GM19438 (cell line): ENCODE data around the gene ZNRF1.
A peak's percentile ranks its signal among the peaks of the same experiment; 100 is the strongest.
"Not testable (repeated sequence)": the region's sequence is repeated elsewhere in the genome, so short reads cannot be mapped to it uniquely, and the experiment has no call there.

Experiments
- ATAC-seq: cut with Tn5 transposase; IDR thresholded peaks from one replicate; pipeline ENCODE4 v1.9.1; 2021; ENCODE audit warnings: low read depth; ENCODE audit not compliant: unreplicated experiment

Gene ZNRF1

DNA sequence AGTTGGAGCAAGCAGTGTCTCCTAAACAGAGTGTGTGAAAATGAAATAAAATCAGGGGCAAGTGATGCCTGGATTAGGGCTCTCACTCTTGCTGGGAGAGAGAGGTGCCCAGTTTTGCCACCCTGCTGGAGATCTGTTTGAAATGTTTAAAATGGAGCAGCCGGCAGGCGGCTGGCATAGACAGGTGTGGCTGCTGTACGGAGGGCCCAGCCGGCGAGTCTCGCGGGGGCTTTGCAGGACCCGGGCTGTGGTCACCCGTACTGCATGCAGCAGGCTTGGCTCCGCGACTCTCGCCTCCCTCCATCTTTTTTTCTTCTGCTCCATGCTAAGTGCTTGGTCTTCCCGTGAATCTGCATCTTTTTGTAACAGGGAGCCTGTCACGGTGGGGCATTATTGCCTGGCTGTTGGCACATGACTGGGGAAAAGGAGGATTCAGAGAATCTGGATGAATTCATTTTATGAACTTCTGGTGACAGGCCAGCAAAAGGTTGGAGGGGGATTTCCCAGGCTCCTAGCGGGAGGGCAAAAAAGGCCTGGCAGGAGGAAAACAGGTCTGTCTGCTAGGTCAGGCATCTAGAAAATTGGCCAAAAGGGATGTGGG lies 1.8 kb downstream of the ZNRF1 start:
- ATAC-seq, result no peak

DNA sequence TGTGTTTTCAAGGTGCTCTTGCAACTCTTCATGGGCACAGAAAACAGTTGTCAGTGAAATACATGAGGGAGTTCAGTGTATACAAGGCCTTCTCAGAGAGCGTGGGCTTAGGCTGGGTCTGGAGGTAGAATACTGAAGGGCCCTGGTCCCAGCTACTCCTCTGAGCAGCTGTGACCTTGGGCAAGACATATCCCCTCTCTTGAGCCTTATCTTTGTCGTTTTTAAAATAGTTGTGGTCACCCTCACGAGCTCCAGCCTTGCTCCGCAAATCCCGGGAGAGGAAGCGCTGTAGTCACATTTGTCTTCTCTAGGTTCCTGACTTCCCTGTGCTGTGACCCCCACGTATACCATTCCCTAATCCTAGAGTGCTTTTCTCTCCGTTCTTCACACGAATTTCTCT lies 3.6 kb downstream of the ZNRF1 start:
- no peak for ATAC-seq

DNA sequence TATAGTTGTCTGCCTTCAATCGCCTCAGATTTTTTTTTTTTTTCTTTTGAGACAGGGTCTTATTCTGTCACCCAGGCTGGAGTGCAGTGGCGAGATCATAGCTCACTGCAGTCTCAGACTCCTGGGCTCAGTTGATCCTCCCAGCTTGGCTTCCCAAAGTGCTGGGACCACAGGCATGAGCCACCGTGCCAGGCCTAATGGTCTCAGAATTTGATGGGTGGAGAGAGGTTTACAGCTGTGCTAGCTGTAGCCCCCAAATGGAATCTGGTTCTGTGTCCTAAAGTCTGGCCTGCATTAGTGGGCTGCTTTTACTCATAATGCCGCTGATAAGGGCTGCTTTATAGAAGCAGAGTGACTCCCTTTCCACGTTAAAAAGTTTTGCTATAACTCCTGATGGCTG lies 5.1 kb downstream of the ZNRF1 start:
- ATAC-seq, result no peak

DNA sequence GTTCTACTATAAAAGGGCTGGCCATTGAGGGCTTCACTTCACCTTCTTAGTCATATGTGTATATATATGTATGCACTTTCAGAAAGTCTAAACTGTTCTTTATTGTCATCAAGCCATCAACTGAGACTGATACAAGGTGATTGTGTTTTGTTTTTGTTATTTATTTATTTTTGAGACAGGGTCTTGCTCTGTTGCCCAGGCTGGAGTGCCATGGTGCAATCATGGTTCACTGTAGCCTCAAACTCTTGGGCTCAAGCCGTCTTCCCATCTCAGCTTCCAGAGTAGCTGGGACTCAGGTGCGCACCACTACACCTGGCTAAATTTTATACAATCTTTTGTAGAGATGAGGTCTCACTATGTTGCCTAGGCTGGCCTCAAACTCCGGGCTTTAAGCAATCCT lies 5.6 kb downstream of the ZNRF1 start:
- ATAC-seq, result no peak

DNA sequence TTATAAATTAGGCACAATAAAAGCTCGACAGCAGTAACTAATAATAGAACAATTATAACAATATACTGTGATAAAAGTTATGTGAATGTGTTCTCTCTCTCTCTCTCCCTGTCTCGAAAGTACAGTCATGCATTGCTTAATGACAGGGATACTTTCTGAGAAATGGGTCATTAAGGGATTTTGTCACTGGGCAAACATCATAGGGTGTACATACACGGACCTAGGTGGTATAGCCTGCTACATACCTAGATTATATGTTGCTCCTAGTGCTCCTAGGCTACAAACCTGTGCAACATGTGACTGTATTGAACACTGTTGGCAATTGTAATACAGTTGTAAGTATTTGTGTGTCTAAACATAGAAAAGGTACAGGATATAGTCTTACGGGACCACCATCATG lies 6.9 kb downstream of the ZNRF1 start:
- ATAC-seq, result no peak

DNA sequence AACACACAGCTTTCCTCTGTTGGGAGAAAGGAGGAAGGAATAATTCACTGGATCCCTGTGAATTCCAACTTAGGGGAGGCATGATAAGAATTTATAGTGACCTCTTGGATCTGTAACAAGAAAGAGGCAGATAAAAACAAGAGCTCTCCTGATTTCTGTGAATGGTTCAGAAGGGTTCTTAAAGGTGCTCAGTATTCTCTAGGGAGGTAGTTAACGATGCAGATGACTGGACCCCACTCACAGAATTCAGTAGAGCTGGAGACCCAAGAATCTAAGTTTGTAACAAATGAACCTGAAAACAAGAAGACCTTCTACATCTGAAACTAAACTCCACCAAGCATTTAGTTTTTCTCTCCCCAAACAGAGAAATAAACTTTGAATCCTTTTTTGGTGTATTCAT lies 8.6 kb downstream of the ZNRF1 start:
- no peak for ATAC-seq

DNA sequence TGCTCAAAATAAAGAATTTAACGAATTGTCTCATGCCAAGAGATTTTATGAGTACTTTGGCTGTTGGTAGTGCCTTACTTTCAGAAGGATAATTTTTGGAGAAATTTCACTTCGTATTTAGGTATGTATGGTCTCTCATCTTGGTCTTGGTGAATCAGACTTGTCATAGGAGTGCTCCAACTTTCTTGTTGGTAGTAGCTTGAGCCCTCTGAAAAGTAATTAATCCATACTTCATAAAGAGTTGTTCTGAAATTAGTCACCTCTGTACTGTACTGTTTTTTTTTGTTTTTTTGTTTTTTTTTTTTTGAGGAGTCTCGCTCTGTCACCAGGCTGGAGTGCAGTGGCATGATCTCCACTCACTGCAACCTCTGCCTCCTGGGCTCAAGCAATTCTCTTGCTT lies 11.6 kb downstream of the ZNRF1 start:
- no peak for ATAC-seq

DNA sequence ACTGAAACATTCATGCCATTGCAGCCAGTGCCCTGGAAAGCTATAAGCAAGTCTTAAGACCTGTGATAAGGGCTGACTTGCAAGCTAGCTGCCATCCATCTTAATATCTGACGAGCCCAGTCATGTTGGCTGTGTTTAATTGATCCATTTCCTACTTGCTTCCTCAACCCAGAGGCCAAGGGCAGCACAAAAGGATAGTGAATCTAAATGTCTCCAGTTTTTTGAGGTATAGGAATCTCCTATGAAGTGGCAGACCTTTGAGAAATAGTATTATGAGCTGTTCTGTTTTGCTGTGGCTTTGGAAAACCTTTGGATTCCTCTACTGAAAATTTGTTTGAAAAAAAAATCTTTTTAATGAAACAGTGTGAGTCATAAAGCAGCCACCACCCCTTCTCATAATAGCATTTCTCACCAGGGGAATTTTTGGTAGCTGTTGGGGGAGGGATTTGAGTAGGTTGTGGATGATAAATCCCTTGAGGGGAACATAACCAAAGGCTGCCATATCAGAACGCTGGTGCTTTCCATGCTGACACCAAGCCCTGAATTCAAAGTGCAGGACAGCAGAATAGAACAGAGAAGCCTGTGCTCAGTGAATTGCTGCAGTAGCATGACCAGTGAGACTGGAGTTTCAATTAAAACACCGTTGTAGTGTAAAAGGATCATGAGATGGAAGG lies 12.9 kb downstream of the ZNRF1 start:
- ATAC-seq, result peak; percentile 45

DNA sequence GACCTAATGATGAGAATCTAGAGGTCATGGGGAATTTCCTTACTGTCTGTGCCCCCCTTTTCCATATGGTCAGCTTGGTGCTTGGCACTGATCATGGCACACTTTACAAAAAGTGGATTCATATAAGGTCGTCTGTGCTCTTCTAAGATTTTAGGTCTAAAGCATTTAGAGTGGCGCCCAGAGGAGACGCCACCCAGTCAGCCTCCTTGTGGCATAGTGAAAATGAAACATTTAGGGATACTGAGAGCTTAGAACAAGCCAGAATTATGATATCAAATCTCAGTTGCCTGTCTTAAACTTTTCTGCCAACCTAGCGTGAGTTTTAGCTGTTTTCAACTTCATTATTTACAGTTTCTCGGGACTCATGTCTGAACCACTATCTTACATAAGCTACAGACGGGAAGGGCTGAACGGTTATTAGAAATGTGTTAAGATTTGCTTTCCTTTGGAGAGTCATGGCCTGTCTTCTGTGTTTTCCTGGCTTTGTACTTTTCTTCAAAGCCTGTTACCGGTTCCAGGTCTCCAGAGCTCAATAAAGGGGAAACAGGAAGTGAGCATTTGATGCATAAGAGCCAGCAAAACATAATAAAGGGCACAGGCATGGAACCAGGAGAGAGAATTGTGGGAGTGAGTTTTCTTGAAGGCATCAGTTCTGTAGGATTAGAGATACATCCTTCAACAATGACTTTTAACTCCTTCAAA lies 13.7 kb downstream of the ZNRF1 start:
- peak; percentile 16 for ATAC-seq

DNA sequence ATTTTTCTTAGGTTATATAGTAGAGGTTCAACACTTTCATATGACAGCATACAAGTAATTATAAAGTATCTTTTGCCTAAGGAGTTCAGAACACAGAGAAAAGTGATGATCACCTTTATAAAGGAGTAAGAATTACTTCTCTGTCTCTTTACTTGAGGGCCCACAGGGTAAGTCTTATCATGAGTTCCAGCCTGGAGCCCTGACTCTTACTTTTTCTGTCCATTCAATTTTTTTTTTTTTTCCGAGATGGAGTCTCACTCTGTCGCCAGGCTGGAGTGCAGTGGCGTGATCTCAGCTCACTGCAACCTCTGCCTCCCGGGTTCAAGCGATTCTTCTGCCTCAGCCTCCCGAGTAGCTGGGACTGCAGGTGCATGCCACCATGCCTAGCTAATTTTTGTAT lies 14.3 kb downstream of the ZNRF1 start:
- not testable (repeated sequence) for ATAC-seq

DNA sequence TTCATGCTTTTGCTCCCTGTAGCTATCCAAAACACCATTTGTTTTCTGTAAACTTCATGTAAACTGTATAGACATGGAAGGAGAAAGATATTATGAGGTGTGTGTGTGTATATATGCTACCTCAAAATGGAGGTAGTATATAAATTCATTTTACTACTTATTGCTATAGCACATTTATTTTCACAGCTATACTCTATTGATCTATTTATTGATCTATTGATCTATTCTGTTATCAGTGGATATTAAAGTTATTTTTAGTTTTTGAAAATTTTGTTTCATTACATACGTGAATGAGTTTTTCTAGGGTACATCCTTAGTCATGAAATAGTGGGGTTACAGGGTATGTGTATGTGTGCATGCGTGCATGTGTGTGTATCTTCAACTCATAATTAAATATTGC lies 15.5 kb downstream of the ZNRF1 start:
- no peak for ATAC-seq

DNA sequence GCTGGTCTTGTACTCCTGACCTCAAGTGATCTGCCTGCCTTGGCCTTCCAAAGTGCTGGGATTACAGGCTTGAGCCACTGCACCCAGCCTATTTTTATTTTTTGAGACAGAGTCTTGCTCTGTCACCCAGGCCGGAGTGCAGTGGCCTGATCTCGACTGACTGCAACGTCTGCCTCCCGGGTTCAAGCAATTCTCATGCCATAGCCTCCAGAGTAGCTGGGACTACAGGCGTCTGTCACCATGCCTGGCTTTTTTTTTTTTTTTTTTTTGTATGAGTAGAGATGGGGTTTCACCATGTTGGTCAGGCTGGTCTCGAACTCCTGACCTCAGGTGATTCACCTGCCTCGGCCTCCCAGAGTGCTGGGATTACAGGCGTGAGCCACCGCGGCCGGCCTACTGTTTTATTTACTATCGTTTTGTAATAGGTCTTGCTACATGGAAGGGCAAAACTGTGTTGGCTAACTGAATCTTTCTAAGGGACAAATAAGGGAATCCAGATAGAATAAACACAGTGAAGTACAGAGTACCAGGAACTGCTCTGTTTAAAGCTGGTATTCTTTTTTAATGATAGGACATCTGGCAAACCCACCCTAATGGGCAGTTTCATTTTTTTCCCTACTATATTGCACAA lies 17.7 kb downstream of the ZNRF1 start:
- ATAC-seq, result not testable (repeated sequence)

DNA sequence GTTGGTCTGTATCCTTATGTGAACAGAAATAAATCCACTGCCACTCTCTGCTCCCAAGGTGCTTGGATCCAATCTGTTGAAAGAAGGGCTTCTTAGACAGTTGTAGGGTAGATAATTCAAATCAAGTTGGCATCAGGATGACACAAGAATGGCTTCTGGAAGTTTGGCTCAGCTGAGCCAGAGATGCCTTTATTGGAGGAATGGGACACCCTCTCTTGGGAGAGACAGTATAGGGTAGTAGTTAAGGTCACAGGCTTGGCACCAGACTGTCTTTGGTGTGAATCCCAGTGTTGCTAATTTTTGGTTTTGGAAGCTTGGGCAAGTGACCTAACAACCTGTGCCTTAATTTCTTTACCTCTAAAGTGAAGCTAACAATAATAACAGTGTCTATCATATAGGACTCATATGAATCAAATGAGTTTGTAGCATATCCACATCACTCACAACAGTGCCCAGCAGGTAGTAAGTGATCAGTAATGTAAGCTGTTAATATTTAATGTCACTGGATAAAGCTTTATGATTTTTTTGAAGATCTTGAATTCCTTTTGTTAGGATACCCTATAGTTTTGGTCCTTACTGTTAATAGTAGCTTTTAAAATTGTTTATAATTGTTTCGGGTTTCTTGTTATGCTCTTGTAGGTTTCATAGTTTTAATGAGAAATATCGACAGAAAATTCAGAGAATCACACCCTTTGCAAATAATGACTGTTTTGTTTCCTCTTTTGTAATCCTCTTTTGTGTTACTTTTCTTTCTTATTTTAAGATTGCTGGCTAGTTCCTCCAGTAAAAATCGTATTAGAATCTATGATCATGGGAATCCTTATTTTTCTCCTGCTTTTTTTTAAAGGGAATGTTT lies 19.1 kb downstream of the ZNRF1 start:
- no peak for ATAC-seq

DNA sequence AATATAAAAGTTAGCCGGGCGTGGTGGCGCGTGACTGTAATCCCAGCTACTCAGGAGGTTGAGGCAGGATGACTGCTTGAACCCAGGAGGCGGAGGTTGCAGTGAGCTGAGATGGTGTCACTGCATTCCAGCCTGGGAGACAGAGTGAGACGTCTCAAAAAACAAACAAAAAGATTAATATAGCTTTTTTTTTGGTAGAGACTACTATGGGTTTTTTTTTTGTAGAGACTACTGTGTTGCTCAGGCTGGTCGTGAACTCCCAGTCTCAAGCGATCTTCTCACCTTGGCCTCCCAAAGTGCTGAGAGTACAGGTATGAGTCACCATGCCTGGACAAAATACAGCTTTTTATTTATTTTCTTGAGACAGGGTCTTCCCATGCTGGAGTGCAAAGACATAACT lies 20.2 kb downstream of the ZNRF1 start:
- no peak for ATAC-seq

DNA sequence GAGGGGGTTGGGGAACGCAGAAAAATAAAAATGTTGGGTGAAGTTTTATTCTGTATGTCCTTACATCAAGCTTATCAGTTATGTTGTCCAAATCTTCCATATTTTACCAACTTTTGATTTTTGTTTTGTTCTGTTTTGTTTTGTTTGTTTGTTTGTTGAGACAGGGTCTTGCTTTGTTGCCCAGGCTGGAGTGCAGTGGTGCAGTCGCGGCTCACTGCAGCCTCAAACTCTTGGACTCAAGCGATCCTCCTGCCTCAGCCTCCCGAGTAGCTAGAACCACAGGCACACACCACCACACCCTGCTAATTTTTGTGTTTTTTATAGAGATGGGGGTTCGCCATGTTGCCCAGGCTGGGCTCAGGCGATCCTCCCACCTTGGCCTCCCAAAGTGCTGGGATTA lies 20.8 kb downstream of the ZNRF1 start:
- ATAC-seq, result no peak

DNA sequence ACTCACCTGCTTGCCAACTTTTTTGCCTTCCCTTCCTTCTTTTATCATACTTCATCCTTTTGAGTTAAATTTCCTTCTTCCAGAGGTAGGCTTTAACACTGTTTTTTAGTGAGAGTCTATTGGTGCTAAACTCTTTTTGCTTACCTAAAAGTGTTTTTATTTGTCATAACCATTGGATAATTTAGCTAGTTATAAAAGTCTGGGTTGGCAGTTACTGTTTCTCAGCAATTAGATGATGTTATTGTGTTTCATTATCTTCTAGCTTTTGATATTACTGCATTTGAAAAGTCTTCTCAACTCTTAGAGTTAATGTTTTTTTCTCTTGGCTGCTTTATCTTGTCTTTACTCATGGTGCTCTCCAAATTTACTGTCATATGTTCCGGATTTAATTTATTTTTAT lies 22.6 kb downstream of the ZNRF1 start:
- no peak for ATAC-seq

DNA sequence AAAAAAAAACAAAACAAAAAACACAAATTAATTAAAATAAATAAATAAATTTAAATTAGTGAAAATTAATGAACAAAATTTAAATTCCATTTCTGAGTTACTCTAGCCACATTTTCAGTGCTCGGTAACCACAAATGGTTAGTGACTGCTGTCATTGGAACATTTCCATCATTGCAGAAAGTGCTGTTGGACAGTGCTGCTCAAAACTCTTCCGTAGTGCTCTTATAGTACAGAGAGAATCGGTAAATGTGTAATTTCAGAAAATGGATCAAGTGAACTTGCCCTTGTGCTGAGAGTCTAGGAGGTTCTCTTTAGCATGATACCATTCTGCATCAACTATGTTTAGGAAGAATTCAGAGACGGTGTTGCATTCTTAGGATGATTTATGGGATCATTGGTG lies 23.7 kb downstream of the ZNRF1 start:
- ATAC-seq, result no peak

DNA sequence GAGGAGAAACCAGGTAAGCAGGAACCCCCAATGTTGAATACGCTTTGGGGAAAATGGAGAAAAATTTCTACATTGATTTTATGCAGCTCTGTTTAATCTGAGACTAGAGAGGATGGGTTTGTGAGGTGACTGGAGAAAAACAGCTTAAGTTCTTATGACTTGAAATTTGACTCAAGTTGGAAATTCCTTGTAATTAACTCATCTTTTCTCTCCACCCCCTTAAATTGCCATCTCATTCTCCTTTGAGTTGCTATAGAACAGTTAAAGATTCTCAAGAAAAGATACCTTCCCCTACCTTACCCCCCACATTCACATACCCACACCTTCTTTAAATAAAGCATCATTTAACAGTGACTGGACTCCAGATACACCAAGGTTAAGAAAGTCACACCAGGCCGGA lies 24.2 kb downstream of the ZNRF1 start:
- no peak for ATAC-seq

DNA sequence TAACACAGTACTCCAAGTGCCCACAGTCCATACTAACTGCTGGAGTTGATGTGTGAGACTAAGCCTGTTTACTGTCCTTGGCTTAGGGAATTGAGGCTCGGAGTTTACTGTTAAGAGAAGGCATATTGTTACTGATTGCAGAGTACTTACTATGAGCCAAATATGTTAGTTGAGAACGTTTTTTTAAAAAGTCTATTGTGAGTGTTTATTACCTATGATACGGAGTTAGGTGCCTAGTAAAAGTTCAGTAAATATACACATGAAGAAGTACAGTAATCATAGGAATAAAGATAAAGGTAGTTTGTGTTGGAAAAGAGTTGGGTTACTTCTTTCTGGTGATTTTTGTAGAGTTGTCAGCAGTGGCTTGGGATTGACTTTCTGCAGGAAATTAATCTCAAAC lies 25.4 kb downstream of the ZNRF1 start:
- no peak for ATAC-seq

DNA sequence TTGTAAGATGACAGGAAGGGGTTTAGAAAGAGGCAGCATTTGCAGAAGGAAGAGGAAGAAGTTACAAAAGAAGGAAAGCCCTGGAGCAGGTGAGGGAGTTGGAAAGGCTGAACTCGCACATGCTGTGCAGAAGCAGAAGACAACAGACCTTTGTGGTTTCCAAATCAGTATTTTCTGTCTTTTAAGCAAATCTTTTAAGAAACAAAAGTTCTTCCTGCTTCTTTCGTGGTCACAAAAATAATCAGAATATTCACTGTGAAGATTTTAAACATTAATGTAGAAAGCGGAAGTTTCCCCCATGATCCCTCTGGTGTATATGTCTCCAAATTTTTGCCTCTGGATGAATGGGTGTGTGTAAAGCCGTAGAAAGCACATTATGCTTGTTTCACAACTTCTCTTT lies 25.8 kb downstream of the ZNRF1 start:
- ATAC-seq, result no peak

DNA sequence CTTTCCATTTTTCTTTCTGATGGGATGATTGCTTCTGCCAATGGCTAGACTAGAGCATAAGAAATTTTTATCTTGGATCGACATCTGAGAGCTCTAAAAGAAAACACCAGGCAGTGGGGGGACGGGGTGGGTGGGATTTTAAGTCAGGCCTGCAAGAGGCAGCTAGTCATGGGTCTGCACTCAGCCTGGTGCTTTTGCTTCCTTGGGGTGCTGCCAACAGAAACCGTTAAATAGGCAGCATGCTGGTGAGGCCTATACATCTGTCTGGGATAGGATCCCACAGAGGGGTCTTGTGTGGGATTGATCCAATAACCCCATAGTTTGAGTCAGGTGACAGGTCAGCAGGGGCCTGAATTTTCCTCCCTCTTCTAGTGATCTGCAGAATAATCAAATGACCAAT lies 26.9 kb downstream of the ZNRF1 start:
- no peak for ATAC-seq
